Sigmoid colon (tissue), 7 donors: ENCODE results near the gene ARL5A. TPM values are rescaled to one million over a fixed set of nuclear protein-coding genes. Genes with fewer than 3 reads are reported as not detected.

ENCODE experiments used
- DNase-seq: peaks from one replicate; pipeline ENCODE4 v3.0.0-alpha.2; 2019
- H3K27ac ChIP-seq, 4 donors: fragments of 200-600 bp; sonication (generic); one replicate each; pipeline ENCODE4 v1.5.1; 2016 to 2019; ENCODE audit warnings: mild to moderate bottlenecking in 1 of 4
- H3K27me3 ChIP-seq, 3 donors: fragments of 200-600 bp; sonication (generic); one replicate each; pipeline ENCODE4 v1.5.1; 2019; ENCODE audit warnings: mild to moderate bottlenecking in 1 of 3
- H3K36me3 ChIP-seq, 4 donors: fragments of 200-600 bp; sonication (generic); one replicate each; pipeline ENCODE4 v1.5.1; 2016 to 2019
- H3K4me1 ChIP-seq, 4 donors: fragments of 200-600 bp; sonication (generic); one replicate each; pipeline ENCODE4 v1.5.1; 2017 to 2019
- H3K4me3 ChIP-seq, 4 donors: fragments of 200-600 bp; sonication (generic); one replicate each; pipeline ENCODE4 v1.5.1; 2017 to 2019; ENCODE audit warnings: mild to moderate bottlenecking in 2 of 4, moderate library complexity in 1 of 4
- H3K9me3 ChIP-seq, 4 donors: fragments of 200-600 bp in 3 of 4; sonication (generic) in 3 of 4; one replicate each; pipeline versions ENCODE4 v1.5.1 to v1.6.1; 2013 to 2019
- CTCF ChIP-seq, 4 experiments: fragments of 450-650 bp in 3 of 4; fragments of 200-600 bp in 1 of 4; IDR thresholded peaks; one replicate each; pipeline ENCODE4 v1.5.1; 2016 to 2019; ENCODE audit warnings: antibody characterized with exemption in 4 of 4, mild to moderate bottlenecking in 3 of 4, moderate library complexity in 2 of 4
- EP300 ChIP-seq, 4 donors: sonication (generic); formaldehyde crosslinking; IDR thresholded peaks; one replicate each; pipeline ENCODE4 v1.6.1; 2017; ENCODE audit warnings: antibody characterized with exemption in 4 of 4
- POLR2A ChIP-seq, 2 donors: fragments of 450-650 bp; IDR thresholded peaks; one replicate each; pipeline ENCODE4 v1.6.1; 2016; ENCODE audit warnings: antibody characterized with exemption in 2 of 2, mild to moderate bottlenecking in 2 of 2, moderate library complexity in 2 of 2
- POLR2AphosphoS5 ChIP-seq, 4 donors: sonication (generic); formaldehyde crosslinking; IDR thresholded peaks; one replicate each; pipeline ENCODE4 v1.6.1; 2017; ENCODE audit warnings: antibody characterized with exemption in 4 of 4
- WGBS, 2 donors: extraction: QIAGEN DNeasy Blood & Tissue Kit; methylation state at CpG; one replicate each; pipeline ENCODE4 v1.1.7; 2013; 5-methylcytosine and 5-hydroxymethylcytosine counted together
- intact Hi-C: fragments of 100-400 bp; cut with DNase I; formaldehyde crosslinking; loops from one replicate; pipeline ENCODE4 v1.15.1; 2023
- polyA plus RNA-seq, 3 donors: library from polyadenylated mRNA; stranded (reverse); fragments of 200-250 nt; gene quantifications; one replicate each; pipeline ENCODE4 v1.2.3, GENCODE V29; 2013
- total RNA-seq, 4 donors: library from RNA; depleted of rRNA; stranded (reverse); fragments of >200 nt; gene quantifications; one replicate each; pipeline ENCODE4 v1.1.0, GENCODE V29; 2016
- donor health status: healthy with polysubstance abuse.
- donor health status: Bipolar disorder and iron deficiency.
- donor health status: healthy.

ARL5A gene
- total and polyA plus RNA-seq, 7 donors, result 12.7 to 46.4 (median 41.3) TPM

- intact Hi-C loops, result loop anchor here (5.0 kb wide), 1 partner anchor 56 kb away; the partner anchor contains the start of gene ARL5A
- Histone ChIP-seq H3K27ac (peak overlapping the region; percentile 6 to 70 (median 48)), H3K27me3 (no peaks in the 10 kb centered on the region), H3K36me3 (no peaks in the 10 kb centered on the region), H3K9me3 (no peaks in the 10 kb centered on the region), H3K4me1 (peaks cover 0 to 41% (median 28%) of the 10 kb centered on the region in 4 donors), H3K4me3 (no peak overlapping the region)
- no peak for DNase-seq
- whole genome bisulfite sequencing, 2 donors, result 74 to 85% methylated on average over 2 of the region's 2 CpGs
- TF ChIP-seq EP300 (IDR thresholded peaks at IDR 0.05) (no peak), POLR2AphosphoS5 (IDR thresholded peaks at IDR 0.05) (no peak), POLR2A (IDR thresholded peaks at IDR 0.05) (no peak), CTCF (IDR thresholded peaks at IDR 0.05) (no peak)
Measured at GRCh38 chr2:151770995-151771394, 57.2 kb downstream of the ARL5A start.

- WGBS, 2 donors, result 100% methylated on average over 1 of the region's 1 CpG
- Histone ChIP-seq H3K27me3 (no peaks in the 10 kb centered on the region), H3K9me3 (no peaks in the 10 kb centered on the region), H3K4me3 (no peak overlapping the region), H3K27ac (no peak overlapping the region), H3K4me1 (peaks cover 0 to 36% (median 23%) of the 10 kb centered on the region in 4 donors), H3K36me3 (no peaks in the 10 kb centered on the region)
- no peak for TF ChIP-seq CTCF (IDR thresholded peaks at IDR 0.05)
- TF ChIP-seq POLR2AphosphoS5 (IDR thresholded peaks at IDR 0.05), result no peak
- no peak for TF ChIP-seq EP300 (IDR thresholded peaks at IDR 0.05)
- no peak for TF ChIP-seq POLR2A (IDR thresholded peaks at IDR 0.05)
- intact Hi-C loops, result loop anchor here (5.0 kb wide), 1 partner anchor 58 kb away; the partner anchor contains the start of gene ARL5A
- DNase-seq, result no peak
Measured at GRCh38 chr2:151769606-151770005, 58.6 kb downstream of the ARL5A start.

- whole genome bisulfite sequencing, 2 donors, result 82 to 88% methylated on average over 2 of the region's 2 CpGs
- TF ChIP-seq EP300 (IDR thresholded peaks at IDR 0.05) (no peak), CTCF (IDR thresholded peaks at IDR 0.05) (no peak), POLR2AphosphoS5 (IDR thresholded peaks at IDR 0.05) (no peak), POLR2A (IDR thresholded peaks at IDR 0.05) (no peak)
- Histone ChIP-seq H3K4me3 (no peak overlapping the region), H3K36me3 (no peaks in the 10 kb centered on the region), H3K27me3 (no peaks in the 10 kb centered on the region), H3K4me1 (peaks cover 0 to 17% (median 14%) of the 10 kb centered on the region in 4 donors), H3K9me3 (no peaks in the 10 kb centered on the region), H3K27ac (no peak overlapping the region)
- intact Hi-C loops, result no loop called here
- no peak for DNase-seq
Measured at GRCh38 chr2:151767536-151767935, 60.7 kb downstream of the ARL5A start.

GRCh38 chr2:151766437-151767153 is 61.6 kb downstream of the ARL5A start:
- Histone ChIP-seq H3K36me3 (no peaks in the 10 kb centered on the region), H3K27ac (no peak overlapping the region), H3K4me3 (no peak overlapping the region), H3K9me3 (no peaks in the 10 kb centered on the region), H3K4me1 (peaks cover 0 to 9% (median 6%) of the 10 kb centered on the region in 4 donors), H3K27me3 (no peaks in the 10 kb centered on the region)
- intact Hi-C loops, result no loop called here
- 75 to 86% methylated on average over 4 of the region's 4 CpGs for WGBS, 2 donors
- no peak for DNase-seq
- TF ChIP-seq POLR2AphosphoS5 (IDR thresholded peaks at IDR 0.05), result no peak

GRCh38 chr2:151765760-151766410 is 62.3 kb downstream of the ARL5A start:
- TF ChIP-seq POLR2AphosphoS5 (IDR thresholded peaks at IDR 0.05) (no peak), CTCF (IDR thresholded peaks at IDR 0.05) (no peak), EP300 (IDR thresholded peaks at IDR 0.05) (no peak), POLR2A (IDR thresholded peaks at IDR 0.05) (no peak)
- WGBS, 2 donors, result 74 to 94% methylated on average over 10 of the region's 10 CpGs
- no peak overlapping the region for H3K27ac ChIP-seq
- DNase-seq, result no peak
- H3K4me1 ChIP-seq, result peaks cover 0 to 3% (median under 1%) of the 10 kb centered on the region in 4 donors
- no peaks in the 10 kb centered on the region for H3K36me3 ChIP-seq
- H3K4me3 ChIP-seq, result no peak overlapping the region
- intact Hi-C loops, result no loop called here
- H3K27me3 ChIP-seq, result no peaks in the 10 kb centered on the region
- no peaks in the 10 kb centered on the region for H3K9me3 ChIP-seq
